Chondrocyte (in vitro differentiated cells): ENCODE measurements around the gene GRK5. TPM values are rescaled to one million over a fixed set of nuclear protein-coding genes. Genes with fewer than 3 reads are reported as not detected.

ENCODE experiments used
- DNase-seq: peaks from one replicate; pipeline ENCODE4 v3.0.0; 2021; ENCODE audit warnings: mixed read lengths, low spot score
- H3K27ac Mint-ChIP-seq: one replicate; pipeline ENCODE4 v1.8.0; 2021; ENCODE audit warnings: mild to moderate bottlenecking, moderate library complexity, mixed read lengths; ENCODE audit not compliant: unreplicated experiment
- H3K27me3 Mint-ChIP-seq: 2 replicates; pipeline ENCODE4 v1.8.0; 2021; ENCODE audit warnings: low read depth, mixed read lengths
- H3K36me3 Mint-ChIP-seq: 2 replicates; pipeline ENCODE4 v1.8.0; 2021; ENCODE audit warnings: low read depth, mixed read lengths
- H3K4me1 Mint-ChIP-seq: 2 replicates; pipeline ENCODE4 v1.8.0; 2021; ENCODE audit warnings: low read depth, mild to moderate bottlenecking, mixed read lengths
- H3K4me3 Mint-ChIP-seq: one replicate; pipeline ENCODE4 v1.8.0; 2021; ENCODE audit warnings: mild to moderate bottlenecking, moderate library complexity, mixed read lengths; ENCODE audit not compliant: unreplicated experiment
- H3K9me3 Mint-ChIP-seq: 2 replicates; pipeline ENCODE4 v1.8.0; 2021; ENCODE audit warnings: low read depth, mixed read lengths
- total RNA-seq: library from RNA; stranded (reverse); gene quantifications from 3 replicates; pipeline ENCODE4 v1.2.1, GENCODE V29; 2021
- TF ChIP-seq, protein P1 (sequence below): fragments of 200-600 bp; sonication (generic); IDR thresholded peaks from 2 replicates; pipeline ENCODE4 v1.5.0; 2021; ENCODE audit warnings: antibody characterized with exemption, mild to moderate bottlenecking, moderate library complexity

GRK5 gene
- total RNA-seq, 1 donor from 2014 or later, result 16.4 TPM

DNA sequence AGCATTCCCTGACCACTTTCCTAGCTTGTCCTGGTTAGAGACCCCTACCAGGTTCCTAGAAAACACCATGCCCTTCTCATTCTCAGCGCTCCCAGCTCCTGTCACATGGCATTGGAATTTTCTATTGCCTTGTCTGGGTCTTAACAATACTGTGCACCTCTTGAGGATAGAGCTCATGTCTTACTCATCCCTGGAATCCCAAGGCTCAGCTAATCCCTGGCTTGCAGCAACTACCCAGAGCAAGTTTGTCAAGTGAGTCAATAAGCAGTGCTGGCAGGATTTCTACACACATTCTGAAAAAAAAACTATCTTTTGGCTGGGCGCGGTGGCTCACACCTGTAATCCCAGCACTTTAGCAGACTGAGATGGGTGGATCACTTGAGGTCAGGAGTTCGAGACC, 17.0 kb upstream of the GRK5 start:
- no peak for DNase-seq
- Mint-ChIP-seq H3K27me3 (no peaks in the 10 kb centered on the region), H3K27ac (no peak overlapping the region), H3K9me3 (no peaks in the 10 kb centered on the region), H3K4me3 (no peak overlapping the region), H3K4me1 (peaks cover 5% of the 10 kb centered on the region), H3K36me3 (no peaks in the 10 kb centered on the region)
- TF ChIP-seq, protein P1, sequence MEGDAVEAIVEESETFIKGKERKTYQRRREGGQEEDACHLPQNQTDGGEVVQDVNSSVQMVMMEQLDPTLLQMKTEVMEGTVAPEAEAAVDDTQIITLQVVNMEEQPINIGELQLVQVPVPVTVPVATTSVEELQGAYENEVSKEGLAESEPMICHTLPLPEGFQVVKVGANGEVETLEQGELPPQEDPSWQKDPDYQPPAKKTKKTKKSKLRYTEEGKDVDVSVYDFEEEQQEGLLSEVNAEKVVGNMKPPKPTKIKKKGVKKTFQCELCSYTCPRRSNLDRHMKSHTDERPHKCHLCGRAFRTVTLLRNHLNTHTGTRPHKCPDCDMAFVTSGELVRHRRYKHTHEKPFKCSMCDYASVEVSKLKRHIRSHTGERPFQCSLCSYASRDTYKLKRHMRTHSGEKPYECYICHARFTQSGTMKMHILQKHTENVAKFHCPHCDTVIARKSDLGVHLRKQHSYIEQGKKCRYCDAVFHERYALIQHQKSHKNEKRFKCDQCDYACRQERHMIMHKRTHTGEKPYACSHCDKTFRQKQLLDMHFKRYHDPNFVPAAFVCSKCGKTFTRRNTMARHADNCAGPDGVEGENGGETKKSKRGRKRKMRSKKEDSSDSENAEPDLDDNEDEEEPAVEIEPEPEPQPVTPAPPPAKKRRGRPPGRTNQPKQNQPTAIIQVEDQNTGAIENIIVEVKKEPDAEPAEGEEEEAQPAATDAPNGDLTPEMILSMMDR, result no peak

DNA sequence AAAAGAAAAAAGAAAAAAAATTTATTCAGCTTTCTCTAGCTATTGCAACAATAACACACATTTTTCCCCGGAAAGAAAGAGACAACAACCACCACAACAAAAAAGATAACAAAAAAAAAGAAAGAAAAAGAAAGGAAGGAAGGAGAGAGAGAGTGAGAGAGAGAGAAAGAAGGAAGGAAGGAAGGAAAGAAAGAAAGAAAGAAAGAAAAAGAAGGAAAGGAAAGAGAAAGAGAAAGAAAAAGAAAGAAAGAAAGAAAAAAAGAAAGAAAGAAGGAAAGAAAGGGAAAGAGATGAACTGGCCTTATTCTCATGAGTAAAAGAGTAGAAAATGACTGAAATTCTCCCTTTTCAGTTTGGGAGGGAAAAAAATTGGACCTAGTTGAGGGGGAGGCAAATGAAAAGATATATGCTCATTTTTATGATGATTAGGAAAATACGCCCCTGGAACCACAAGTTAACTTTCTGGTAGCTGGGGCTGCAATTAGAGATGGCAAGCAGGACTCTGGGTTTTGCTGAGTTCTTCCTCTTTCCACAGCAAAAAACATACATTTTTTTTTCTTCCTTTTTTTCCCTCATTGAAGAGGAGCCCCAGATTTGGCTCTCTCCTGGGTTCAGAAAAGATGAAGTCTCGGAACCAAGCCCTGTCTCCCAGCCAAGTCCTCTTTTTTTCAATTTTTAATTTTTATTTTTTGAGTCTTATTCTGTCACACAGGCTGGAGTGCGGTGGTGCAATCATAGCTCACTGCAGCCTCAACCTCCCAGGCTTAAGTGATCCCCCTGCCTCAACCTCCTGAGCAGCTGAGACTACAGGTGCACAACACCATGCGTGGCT, 16.2 kb upstream of the GRK5 start:
- no peaks in the 10 kb centered on the region for H3K27me3 Mint-ChIP-seq
- TF ChIP-seq, protein P1, result no peak
- H3K4me1 Mint-ChIP-seq, result peaks cover 5% of the 10 kb centered on the region
- H3K36me3 Mint-ChIP-seq, result no peaks in the 10 kb centered on the region
- no peak overlapping the region for H3K27ac Mint-ChIP-seq
- H3K9me3 Mint-ChIP-seq, result no peaks in the 10 kb centered on the region
- H3K4me3 Mint-ChIP-seq, result no peak overlapping the region
- DNase-seq, result no peak

DNA sequence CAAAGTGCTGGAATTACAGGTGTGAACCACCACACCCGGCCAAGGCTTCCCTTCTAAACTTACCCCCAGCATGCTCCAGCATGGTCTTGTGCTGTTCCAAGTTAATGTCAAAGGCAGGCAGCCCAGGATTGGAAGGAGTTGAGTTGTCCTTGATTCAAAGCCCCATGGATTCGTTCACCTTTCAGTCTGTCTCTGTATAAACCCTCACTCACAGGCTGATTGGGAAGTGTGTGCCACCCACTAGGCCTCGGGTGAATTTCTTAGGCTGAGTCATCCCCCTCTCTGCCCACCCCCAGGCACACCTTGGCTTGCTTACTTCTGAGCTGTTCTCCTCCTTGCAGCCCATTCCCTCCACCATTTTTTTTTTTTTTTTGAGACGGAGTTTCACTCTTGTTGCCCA, 15.5 kb upstream of the GRK5 start:
- H3K9me3 Mint-ChIP-seq, result no peaks in the 10 kb centered on the region
- no peaks in the 10 kb centered on the region for H3K36me3 Mint-ChIP-seq
- TF ChIP-seq, protein P1, result no peak
- no peaks in the 10 kb centered on the region for H3K27me3 Mint-ChIP-seq
- no peak for DNase-seq
- no peak overlapping the region for H3K4me3 Mint-ChIP-seq
- peaks cover 5% of the 10 kb centered on the region for H3K4me1 Mint-ChIP-seq
- no peak overlapping the region for H3K27ac Mint-ChIP-seq

DNA sequence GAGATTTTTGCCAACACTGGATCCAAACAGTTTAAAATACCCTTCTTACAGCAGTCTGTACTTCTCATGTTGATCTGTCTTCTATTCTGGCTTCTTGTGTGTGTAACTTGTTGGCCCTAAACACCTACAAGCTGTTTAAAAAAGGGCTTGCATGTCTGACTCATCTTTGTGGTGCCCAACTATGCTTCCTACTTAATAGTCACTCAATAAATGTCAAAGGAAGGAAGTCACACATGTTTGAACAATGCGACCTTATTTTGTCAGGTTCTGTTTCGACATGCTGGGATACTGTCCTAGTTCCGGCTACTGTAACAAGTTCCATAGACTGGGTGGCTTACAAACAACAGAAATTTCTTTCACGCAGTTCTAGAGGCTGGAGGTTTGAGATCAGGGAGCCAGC, 9.4 kb upstream of the GRK5 start:
- H3K36me3 Mint-ChIP-seq, result no peaks in the 10 kb centered on the region
- no peak for DNase-seq
- peaks cover 9% of the 10 kb centered on the region for H3K27me3 Mint-ChIP-seq
- peaks cover 5% of the 10 kb centered on the region for H3K4me1 Mint-ChIP-seq
- no peak overlapping the region for H3K27ac Mint-ChIP-seq
- TF ChIP-seq, protein P1, result no peak
- no peaks in the 10 kb centered on the region for H3K9me3 Mint-ChIP-seq
- H3K4me3 Mint-ChIP-seq, result no peak overlapping the region

DNA sequence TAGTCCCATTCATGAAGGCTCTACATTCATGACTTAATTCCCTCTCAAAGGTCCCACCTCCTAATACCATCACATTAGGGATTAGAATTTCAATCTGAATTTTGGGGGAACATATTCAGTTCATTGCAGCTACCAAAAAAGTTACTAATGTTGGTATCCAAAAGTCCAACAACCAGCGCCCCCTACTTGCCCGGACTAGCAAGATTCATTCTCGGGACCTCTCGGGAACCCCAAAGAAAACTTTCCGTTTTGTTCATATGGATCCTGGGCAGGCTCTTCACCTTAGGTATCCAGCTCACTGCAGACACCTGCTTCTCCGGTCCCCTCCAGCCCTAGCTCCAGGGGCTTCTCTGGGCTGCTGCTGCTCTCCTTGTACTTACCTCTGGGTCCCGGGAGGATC, 8.9 kb upstream of the GRK5 start:
- no peak for DNase-seq
- no peak overlapping the region for H3K27ac Mint-ChIP-seq
- H3K4me3 Mint-ChIP-seq, result no peak overlapping the region
- no peaks in the 10 kb centered on the region for H3K9me3 Mint-ChIP-seq
- H3K27me3 Mint-ChIP-seq, result peaks cover 9% of the 10 kb centered on the region
- TF ChIP-seq, protein P1, result peak; percentile 62
- H3K36me3 Mint-ChIP-seq, result no peaks in the 10 kb centered on the region
- peaks cover 7% of the 10 kb centered on the region for H3K4me1 Mint-ChIP-seq
